HEK293 (cell line): ENCODE results near the gene HLA-DMB.
A peak's percentile ranks its signal among the peaks of the same experiment; 100 is the strongest.

ENCODE experiments used
- GLIS1 ChIP-seq: fragments of 450-650 bp; formaldehyde crosslinking; IDR thresholded peaks from 2 replicates; pipeline ENCODE4 v1.5.1; 2016; ENCODE audit warnings: missing biosample characterization, missing genetic modification characterization
- HIC1 ChIP-seq: fragments of 450-650 bp; formaldehyde crosslinking; IDR thresholded peaks from 2 replicates; pipeline ENCODE4 v1.5.1; 2016; ENCODE audit warnings: missing biosample characterization, missing genetic modification characterization
- HOXC10 ChIP-seq: sonication (generic); formaldehyde crosslinking; IDR thresholded peaks from 2 replicates; pipeline ENCODE4 v1.8.1; 2023; ENCODE audit warnings: mild to moderate bottlenecking, missing genetic modification reagents
- OSR2 ChIP-seq: fragments of 450-650 bp; formaldehyde crosslinking; IDR thresholded peaks from 2 replicates; pipeline ENCODE4 v1.5.1; 2016; ENCODE audit warnings: missing biosample characterization, missing genetic modification characterization
- PRDM4 ChIP-seq: fragments of 450-650 bp; formaldehyde crosslinking; IDR thresholded peaks from 2 replicates; pipeline ENCODE4 v1.5.1; 2017; ENCODE audit warnings: missing biosample characterization, missing genetic modification characterization
- ZBTB1 ChIP-seq: fragments of 450-650 bp; formaldehyde crosslinking; IDR thresholded peaks from 2 replicates; pipeline ENCODE4 v1.5.1; 2016; ENCODE audit warnings: missing biosample characterization, missing genetic modification characterization
- ZBTB7A ChIP-seq: fragments of 450-650 bp; formaldehyde crosslinking; IDR thresholded peaks from 2 replicates; pipeline ENCODE4 v1.5.1; 2016; ENCODE audit warnings: low read depth, missing biosample characterization, missing genetic modification characterization
- ZEB2 ChIP-seq: fragments of 450-650 bp; formaldehyde crosslinking; IDR thresholded peaks from 2 replicates; pipeline ENCODE4 v1.5.1; 2016; ENCODE audit warnings: missing biosample characterization, missing genetic modification characterization
- ZNF18 ChIP-seq: fragments of 450-650 bp; formaldehyde crosslinking; IDR thresholded peaks from 2 replicates; pipeline ENCODE4 v1.5.1; 2016; ENCODE audit warnings: missing biosample characterization, missing genetic modification characterization
- ZNF292 ChIP-seq: fragments of 450-650 bp; formaldehyde crosslinking; IDR thresholded peaks from 2 replicates; pipeline ENCODE4 v1.5.1; 2016; ENCODE audit warnings: low read depth, missing biosample characterization, missing genetic modification characterization, borderline replicate concordance
- ZNF473 ChIP-seq: fragments of 450-650 bp; formaldehyde crosslinking; IDR thresholded peaks from 2 replicates; pipeline ENCODE4 v1.5.1; 2017; ENCODE audit warnings: missing biosample characterization, missing genetic modification characterization
- ZNF529 ChIP-seq: fragments of 450-650 bp; formaldehyde crosslinking; IDR thresholded peaks from 2 replicates; pipeline ENCODE4 v1.5.1; 2017; ENCODE audit warnings: missing genetic modification characterization, missing biosample characterization; ENCODE audit not compliant: insufficient replicate concordance
- ZNF585B ChIP-seq: fragments of 450-650 bp; formaldehyde crosslinking; IDR thresholded peaks from 2 replicates; pipeline ENCODE4 v1.5.1; 2016; ENCODE audit warnings: missing biosample characterization, missing genetic modification characterization
- ZNF677 ChIP-seq: fragments of 450-650 bp; IDR thresholded peaks from 2 replicates; pipeline ENCODE4 v1.5.0; 2018; ENCODE audit warnings: missing biosample characterization, mild to moderate bottlenecking, missing genetic modification characterization, moderate library complexity
- ZNF707 ChIP-seq: fragments of 450-650 bp; formaldehyde crosslinking; IDR thresholded peaks from 2 replicates; pipeline ENCODE4 v1.5.1; 2016; ENCODE audit warnings: missing biosample characterization, missing genetic modification characterization
- ZNF747 ChIP-seq: fragments of 450-650 bp; formaldehyde crosslinking; IDR thresholded peaks from 2 replicates; pipeline ENCODE4 v1.5.1; 2016; ENCODE audit warnings: missing biosample characterization, missing genetic modification characterization
- ZNF837 ChIP-seq: fragments of 450-650 bp; formaldehyde crosslinking; IDR thresholded peaks from 2 replicates; pipeline ENCODE4 v1.5.1; 2016; ENCODE audit warnings: missing biosample characterization, missing genetic modification characterization
- ZSCAN23 ChIP-seq: fragments of 450-650 bp; formaldehyde crosslinking; IDR thresholded peaks from 2 replicates; pipeline ENCODE4 v1.5.1; 2016; ENCODE audit warnings: missing biosample characterization, missing genetic modification characterization
- ZXDB ChIP-seq: fragments of 450-650 bp; formaldehyde crosslinking; IDR thresholded peaks from 2 replicates; pipeline ENCODE4 v1.5.1; 2016; ENCODE audit warnings: missing biosample characterization, missing genetic modification characterization
- TF ChIP-seq, protein P1 (sequence below): fragments of 450-650 bp; formaldehyde crosslinking; conservative IDR thresholded peaks from 2 replicates; pipeline ENCODE4 v1.5.1; 2016; ENCODE audit warnings: low read depth, missing biosample characterization, missing genetic modification characterization
- TF ChIP-seq, protein P2 (sequence below): fragments of 450-650 bp; IDR thresholded peaks from 2 replicates; pipeline ENCODE4 v1.5.1; 2018; ENCODE audit warnings: missing biosample characterization, mild to moderate bottlenecking, missing genetic modification characterization
- TF ChIP-seq, protein P3 (sequence below): fragments of 450-650 bp; formaldehyde crosslinking; IDR thresholded peaks from 2 replicates; pipeline ENCODE4 v1.5.1; 2017; ENCODE audit warnings: missing biosample characterization, missing genetic modification characterization
- TF ChIP-seq, protein P4 (sequence below): fragments of 450-650 bp; formaldehyde crosslinking; IDR thresholded peaks from 2 replicates; pipeline ENCODE4 v1.5.1; 2016; ENCODE audit warnings: missing biosample characterization, missing genetic modification characterization

Gene HLA-DMB

DNA sequence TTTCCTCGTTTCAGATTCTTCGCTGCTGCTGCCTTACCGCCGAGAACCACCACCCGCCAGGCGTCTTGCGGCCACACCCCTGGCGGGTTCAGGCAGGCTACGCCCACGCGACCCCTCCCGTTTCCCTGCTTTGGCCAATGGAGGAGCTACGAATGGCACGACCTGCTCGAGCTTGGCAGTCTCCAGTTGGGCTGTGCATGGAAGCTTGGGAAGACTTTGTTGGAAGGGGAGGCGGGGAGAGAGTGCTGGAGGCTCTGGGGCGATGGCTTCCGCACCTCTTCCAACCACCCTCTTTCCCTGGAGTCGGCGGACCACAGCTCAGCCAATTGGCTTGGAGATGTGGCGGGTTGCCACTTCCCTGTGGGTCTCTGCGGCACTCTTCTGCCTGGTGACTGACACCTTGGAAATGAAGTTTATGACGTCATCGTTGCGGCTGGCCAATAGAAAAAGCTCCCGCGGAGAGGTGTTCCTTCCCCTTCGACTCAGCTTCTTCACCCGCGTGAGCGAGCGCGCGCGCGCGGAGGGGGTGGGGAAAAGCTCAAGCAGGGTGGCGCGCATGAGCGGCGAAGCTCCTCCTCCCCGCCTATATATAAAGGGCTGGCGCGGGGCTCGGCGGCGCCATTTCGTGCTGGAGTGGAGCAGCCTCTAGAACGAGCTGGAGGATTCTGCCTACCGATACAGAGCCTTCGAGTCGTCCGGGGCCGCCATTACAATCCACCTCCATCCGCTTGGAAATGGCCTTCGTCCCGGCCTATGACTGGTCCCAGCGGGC is 30.9 kb upstream of the HLA-DMB start (continued):
- TF ChIP-seq, protein P1, sequence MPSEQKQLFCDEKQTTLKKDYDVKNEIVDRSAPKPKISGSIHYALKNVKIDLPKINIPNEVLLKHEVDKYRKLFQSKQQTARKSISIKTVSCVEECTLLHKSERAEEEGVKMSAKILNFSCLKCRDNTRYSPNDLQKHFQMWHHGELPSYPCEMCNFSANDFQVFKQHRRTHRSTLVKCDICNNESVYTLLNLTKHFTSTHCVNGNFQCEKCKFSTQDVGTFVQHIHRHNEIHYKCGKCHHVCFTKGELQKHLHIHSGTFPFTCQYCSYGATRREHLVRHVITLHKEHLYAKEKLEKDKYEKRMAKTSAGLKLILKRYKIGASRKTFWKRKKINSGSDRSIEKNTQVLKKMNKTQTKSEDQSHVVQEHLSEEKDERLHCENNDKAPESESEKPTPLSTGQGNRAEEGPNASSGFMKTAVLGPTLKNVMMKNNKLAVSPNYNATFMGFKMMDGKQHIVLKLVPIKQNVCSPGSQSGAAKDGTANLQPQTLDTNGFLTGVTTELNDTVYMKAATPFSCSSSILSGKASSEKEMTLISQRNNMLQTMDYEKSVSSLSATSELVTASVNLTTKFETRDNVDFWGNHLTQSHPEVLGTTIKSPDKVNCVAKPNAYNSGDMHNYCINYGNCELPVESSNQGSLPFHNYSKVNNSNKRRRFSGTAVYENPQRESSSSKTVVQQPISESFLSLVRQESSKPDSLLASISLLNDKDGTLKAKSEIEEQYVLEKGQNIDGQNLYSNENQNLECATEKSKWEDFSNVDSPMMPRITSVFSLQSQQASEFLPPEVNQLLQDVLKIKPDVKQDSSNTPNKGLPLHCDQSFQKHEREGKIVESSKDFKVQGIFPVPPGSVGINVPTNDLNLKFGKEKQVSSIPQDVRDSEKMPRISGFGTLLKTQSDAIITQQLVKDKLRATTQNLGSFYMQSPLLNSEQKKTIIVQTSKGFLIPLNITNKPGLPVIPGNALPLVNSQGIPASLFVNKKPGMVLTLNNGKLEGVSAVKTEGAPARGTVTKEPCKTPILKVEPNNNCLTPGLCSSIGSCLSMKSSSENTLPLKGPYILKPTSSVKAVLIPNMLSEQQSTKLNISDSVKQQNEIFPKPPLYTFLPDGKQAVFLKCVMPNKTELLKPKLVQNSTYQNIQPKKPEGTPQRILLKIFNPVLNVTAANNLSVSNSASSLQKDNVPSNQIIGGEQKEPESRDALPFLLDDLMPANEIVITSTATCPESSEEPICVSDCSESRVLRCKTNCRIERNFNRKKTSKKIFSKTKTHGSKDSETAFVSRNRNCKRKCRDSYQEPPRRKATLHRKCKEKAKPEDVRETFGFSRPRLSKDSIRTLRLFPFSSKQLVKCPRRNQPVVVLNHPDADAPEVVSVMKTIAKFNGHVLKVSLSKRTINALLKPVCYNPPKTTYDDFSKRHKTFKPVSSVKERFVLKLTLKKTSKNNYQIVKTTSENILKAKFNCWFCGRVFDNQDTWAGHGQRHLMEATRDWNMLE (tag by site-specific recombination), result peak; percentile 32; the same call in 1 of the 2 replicates
- TF ChIP-seq ZNF707 (no peak), HIC1 (peak; percentile 99), ZNF677 (0 out of 2 replicates have a peak, but pooled peaks have one; percentile 33), ZBTB1 (tag by site-specific recombination) (no peak), ZNF585B (no peak), GLIS1 (tag by site-specific recombination) (peak; percentile 78), HOXC10 (peak; percentile 95), ZNF292 (tag by site-specific recombination) (no peak), OSR2 (tag by site-specific recombination) (peak; percentile 41; the same call in 1 of the 2 replicates), ZNF18 (tag by site-specific recombination) (no peak), ZNF529 (no peak), ZNF837 (tag by site-specific recombination) (0 out of 2 replicates have a peak, but pooled peaks have one; percentile 41), ZBTB7A (tag by site-specific recombination) (peak; percentile 88; the same call in 1 of the 2 replicates), ZXDB (tag by site-specific recombination) (peak; percentile 83), ZEB2 (tag by site-specific recombination) (peak; percentile 44), PRDM4 (tag by site-specific recombination) (0 out of 2 replicates have a peak, but pooled peaks have one; percentile 56), ZNF747 (tag by site-specific recombination) (no peak), ZNF473 (tag by site-specific recombination) (no peak), ZSCAN23 (tag by site-specific recombination) (peak; percentile 68; the same call in 1 of the 2 replicates)
- TF ChIP-seq, protein P2, sequence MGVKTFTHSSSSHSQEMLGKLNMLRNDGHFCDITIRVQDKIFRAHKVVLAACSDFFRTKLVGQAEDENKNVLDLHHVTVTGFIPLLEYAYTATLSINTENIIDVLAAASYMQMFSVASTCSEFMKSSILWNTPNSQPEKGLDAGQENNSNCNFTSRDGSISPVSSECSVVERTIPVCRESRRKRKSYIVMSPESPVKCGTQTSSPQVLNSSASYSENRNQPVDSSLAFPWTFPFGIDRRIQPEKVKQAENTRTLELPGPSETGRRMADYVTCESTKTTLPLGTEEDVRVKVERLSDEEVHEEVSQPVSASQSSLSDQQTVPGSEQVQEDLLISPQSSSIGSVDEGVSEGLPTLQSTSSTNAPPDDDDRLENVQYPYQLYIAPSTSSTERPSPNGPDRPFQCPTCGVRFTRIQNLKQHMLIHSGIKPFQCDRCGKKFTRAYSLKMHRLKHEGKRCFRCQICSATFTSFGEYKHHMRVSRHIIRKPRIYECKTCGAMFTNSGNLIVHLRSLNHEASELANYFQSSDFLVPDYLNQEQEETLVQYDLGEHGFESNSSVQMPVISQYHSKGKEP, result peak; percentile 52
- TF ChIP-seq, protein P3, sequence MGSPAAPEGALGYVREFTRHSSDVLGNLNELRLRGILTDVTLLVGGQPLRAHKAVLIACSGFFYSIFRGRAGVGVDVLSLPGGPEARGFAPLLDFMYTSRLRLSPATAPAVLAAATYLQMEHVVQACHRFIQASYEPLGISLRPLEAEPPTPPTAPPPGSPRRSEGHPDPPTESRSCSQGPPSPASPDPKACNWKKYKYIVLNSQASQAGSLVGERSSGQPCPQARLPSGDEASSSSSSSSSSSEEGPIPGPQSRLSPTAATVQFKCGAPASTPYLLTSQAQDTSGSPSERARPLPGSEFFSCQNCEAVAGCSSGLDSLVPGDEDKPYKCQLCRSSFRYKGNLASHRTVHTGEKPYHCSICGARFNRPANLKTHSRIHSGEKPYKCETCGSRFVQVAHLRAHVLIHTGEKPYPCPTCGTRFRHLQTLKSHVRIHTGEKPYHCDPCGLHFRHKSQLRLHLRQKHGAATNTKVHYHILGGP (tag by site-specific recombination), result no peak
- TF ChIP-seq, protein P4, sequence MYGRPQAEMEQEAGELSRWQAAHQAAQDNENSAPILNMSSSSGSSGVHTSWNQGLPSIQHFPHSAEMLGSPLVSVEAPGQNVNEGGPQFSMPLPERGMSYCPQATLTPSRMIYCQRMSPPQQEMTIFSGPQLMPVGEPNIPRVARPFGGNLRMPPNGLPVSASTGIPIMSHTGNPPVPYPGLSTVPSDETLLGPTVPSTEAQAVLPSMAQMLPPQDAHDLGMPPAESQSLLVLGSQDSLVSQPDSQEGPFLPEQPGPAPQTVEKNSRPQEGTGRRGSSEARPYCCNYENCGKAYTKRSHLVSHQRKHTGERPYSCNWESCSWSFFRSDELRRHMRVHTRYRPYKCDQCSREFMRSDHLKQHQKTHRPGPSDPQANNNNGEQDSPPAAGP (tag by site-specific recombination), result peak; percentile 91
